Fibroblast of gingiva (primary cell): Measurements from ENCODE around the gene RAB2B.
A peak's percentile ranks its signal among the peaks of the same experiment; 100 is the strongest.

Source experiments
- DNase-seq: peaks from one replicate; pipeline ENCODE4 v3.0.0-alpha.2; 2011; ENCODE audit warnings: low read depth

Gene RAB2B

DNA sequence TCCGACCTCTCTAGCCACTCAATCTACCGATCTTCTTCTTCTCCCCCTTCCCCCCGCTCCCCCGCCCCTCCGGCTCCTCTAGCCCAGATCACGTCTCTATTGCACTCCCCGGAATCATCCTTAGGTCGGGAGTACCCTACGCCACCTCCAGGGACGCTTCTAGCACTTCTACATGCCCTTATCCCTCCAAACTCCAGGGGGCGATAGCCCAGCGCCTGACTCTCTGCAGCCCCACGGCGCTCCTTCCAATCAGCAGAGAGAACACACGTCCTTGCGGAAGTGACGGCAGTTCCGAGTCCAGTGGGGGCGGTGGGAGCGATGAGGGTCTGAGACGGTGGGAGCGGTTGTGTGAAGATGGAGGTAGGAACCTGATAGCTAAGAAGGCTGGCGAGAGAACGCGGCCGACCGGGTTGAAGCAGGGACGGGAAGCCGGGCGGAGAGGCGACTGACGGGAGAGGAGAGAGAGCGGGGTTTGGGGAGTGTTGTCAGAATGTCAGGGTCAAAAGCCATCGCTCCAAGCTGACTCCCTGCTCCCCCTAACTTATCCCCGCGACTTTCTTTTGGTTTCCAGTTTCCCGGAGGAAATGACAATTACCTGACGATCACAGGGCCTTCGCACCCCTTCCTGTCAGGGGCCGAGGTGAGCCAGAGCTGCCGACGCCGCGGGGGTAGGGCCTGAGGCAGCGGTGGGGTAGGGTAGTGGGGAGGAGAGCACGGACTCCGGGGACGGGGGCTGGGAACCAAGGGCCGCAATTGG lies at the start of gene RAB2B, which contains the start of gene TOX4:
RAB2B (minus strand) TSS at position 35 of the 757 bp plus-strand sequence. CDS start 87 bp downstream, outside the sequence.
TOX4 (plus strand) TSS at position 271 of the 757 bp plus-strand sequence; CDS start at position 355, 84 bp downstream.
- DNase-seq = peak; percentile 98

DNA sequence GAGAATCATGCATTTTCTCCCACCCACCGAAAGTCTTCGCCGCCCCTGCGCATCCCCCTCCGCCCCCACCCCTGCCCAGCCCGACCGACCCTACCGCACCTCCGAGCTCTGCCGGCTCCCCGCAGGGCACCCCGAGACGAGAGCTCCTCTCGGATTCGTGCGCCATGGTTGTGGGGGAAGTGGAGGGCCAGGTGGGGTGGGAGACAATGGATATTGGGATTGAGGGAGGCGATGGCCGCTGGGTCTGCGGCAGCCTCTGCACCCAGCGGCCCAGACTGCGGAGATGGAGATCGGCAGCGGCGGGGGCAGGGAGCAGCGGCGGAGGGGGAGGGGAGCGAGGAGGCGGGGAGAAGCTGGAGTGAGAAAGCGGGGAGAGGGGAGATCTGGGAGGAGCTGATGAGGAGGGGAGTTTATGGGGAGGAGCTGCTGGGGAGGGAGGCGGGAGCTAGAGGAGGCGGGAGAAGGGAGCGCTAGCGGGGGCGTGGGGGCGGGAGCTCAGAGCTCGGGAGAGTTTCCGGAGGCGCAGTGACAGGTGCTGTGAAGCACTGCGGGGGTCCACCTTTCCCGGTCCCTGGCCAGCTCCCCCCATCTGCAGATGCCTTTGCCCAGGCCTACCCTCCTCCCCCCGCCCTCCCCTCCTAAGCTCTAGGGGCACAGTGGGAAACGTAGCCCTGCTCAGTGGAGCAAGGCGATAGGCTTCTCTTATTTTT lies 49.4 kb upstream of the RAB2B start, which contains the start of gene SALL2:
SALL2 (minus strand) TSS at position 385 of the 710 bp plus-strand sequence; CDS start at position 166, 219 bp downstream.
- peak; percentile 24 for DNase-seq

DNA sequence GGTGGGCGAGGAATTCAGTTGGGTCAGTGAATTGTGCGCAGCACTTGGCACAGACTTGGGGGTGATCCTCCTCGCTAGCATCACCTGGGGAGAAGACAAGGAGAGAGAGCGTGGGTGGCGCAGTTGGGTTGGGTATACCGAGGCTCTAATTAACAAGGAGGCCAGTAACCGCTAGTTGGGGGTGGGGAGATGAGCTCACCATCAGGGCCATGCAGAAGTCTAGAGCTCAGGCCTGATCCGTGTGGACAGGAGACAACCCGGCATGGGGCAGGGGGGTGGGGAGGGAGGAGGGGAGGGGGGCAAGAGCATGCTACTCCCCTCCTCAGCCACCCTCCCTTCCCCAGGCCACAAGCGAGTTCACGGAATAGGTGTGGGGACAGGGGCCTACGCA lies 48.8 kb upstream of the RAB2B start:
- no peak for DNase-seq

DNA sequence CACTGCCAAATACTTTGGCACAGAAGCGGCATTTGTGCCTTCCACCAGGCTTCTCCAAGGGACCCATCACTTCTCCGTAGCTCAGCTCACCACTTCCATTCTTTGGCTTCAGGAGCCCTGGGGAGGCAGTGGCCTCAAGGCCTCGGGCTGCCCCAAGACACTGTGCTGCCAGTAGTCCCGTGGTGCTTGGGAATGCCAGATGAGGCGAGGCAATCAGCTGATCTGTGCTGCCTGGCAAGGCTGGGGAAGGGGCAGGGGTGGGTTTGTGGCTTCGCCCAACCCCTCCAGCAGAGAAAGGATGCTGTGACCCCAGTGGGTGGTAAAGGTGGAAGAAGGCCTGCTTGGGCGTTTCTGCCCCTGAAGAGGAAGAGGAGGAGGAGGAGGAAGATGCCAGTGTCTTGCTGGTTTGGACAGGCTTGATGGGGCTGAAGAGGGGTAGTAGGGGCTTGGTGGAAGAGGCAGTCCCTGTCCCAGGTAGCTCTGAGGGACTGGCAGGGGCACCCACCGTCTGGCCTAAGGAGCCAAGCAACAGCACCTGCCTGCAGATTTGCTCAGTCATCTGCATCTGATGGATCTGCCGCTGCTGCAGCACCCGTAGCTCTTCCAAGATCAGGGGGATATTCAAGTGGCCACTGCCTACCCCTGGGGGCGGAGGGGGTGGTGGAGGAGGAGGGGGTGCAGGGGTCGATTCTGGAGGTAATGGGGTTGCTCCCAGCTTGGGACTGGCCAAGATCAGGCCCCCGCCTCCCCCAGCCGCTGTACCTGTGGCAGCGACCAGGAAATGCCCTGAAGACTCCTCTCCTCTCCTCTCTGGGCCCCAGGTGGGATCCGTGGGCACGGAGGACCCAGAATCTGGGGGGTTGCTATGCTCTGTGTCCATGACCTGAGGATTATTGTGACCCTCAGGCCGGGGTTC lies 48.1 kb upstream of the RAB2B start:
- DNase-seq = no peak

DNA sequence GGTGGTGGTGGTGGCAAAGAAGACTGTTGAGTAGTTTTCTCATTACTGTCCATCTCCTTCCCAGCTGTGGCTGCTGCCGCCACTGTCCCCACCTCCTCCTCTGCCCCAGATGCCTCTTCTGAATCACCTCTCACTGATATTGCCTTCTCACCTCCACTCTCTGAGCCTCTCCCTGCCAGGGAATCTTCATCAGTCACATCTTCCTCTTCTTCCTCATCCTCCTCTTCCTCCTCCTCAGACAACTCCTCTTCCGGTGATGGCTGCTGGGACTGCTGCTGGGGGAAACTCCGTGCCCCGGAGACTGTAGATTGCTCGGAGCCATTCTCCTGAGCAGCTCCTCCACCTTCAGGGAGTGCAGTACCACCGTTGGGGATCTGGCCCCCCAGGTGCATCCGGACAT lies 46.4 kb upstream of the RAB2B start:
- no peak for DNase-seq

DNA sequence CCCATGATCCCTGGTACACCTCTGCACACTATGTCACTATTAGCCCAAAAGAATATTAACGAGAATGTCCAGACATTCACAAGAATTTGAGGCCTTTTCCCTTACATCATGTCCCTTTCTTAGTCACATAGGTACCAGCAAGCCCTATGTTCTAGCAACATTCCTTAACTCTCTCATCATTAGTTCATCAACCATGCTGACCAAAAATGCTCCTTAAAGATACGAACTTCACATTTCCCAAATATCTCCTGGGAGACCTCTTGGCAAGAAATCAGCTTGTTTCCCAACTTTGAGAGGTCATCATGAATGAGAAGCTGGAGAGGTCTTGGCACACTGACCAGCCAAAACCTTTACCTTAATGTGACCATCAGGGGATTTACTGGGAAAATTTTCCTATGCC lies 44.7 kb upstream of the RAB2B start:
- peak; percentile 30 for DNase-seq

DNA sequence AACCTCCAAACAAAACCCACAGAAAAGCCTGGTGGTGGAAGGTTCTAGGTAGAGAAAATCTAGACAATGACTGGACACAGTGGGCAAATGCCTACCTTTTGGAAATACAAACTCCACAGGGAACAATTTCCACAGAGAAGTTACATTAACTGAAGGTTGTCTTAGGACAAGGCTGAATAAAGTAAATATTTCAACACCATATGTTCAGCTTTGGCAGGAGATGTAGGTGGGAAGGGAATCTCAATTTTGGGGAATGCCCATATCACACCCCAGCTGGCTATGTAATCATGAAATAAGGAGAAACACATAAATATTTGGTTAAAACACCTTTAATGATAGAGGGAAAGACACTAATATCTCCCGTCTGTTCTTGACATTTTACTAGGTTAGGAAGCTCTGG lies 44.0 kb upstream of the RAB2B start:
- no peak for DNase-seq

DNA sequence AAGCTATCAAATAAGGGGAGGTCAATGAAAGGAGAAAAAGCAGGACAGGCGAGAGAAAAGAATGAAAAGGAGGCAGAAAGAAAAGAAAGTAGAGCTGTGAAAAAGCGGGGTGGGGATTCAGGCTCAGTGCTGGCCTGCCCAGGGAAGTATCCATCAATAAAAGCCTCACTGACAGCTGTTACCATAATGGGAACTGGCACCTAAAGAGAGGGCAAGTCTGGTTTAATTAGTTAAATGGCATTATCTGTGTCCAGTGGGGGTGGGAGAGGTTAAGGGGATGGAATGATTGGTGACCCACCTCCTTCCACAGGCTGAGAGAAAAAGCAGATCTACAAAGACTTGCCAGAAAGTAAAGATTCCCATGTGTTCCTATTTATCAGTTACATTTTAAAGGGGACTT lies 42.0 kb upstream of the RAB2B start:
- DNase-seq = no peak

DNA sequence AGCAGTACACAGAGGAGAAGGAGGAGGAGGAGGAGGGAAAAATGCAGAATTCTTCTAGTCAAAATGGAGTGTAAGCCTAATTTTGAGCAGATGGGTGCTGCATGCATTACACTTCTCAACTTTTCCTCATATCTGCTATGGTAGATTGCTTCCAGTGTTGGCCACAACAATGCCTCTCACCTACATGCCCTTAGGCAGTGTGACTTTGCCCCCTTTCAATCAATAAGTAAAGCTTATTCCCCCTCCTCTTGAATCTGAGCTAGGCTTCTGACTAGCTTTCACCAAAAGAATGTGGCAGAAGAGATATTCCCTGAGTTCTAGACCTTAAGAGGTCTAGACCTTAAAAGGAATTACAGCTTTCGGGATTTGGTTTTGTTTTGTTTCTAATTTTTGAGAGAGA lies 37.6 kb upstream of the RAB2B start:
- no peak for DNase-seq

DNA sequence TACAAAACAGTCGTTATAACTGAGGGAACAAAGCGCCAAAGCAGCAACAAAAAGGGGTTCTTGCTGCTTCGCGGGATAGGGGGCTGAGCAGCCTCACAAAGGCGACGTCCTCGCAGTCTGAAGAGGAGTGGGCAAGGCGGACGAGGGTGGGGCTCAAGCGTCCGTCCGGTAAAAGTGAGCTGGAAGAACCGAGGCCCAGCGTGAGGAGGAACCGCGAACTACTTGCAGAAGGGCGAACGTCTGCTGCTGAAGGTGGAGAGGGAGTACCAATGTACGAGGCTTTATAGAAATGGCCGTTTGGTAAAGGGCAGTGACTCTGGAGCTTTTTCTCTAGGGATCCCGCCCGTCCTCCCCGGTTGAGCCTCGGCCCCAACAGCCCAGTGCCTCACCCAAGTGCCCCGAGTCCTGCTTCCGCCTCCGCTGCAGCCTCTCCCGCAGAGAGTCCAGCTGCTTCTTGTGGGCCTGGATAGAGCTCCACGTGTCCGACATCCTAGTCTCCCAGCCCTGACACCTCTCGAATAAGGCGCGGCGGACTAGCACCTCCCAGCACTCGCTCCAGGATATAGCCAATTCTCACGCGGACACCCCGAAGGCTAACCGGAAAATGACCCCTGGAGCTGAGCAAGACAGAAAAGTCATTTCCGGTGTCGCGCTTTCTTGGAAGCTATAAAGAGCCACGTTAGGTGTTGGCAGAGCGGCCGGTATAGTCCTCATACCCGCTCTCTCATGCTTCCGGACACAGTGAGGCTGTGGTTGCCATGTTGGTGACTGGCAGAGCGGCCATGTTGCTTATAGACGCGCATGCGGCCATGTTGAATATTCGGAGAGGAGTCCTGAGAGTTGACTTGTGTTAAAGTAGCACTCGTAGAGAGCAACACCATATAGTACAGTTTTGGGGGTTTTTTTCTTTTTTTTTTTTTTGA lies 34.2 kb upstream of the RAB2B start, which contains the start of gene METTL3:
METTL3 (minus strand) TSS at position 606 of the 923 bp plus-strand sequence; CDS start at position 489, 117 bp downstream.
- DNase-seq = peak; percentile 99

DNA sequence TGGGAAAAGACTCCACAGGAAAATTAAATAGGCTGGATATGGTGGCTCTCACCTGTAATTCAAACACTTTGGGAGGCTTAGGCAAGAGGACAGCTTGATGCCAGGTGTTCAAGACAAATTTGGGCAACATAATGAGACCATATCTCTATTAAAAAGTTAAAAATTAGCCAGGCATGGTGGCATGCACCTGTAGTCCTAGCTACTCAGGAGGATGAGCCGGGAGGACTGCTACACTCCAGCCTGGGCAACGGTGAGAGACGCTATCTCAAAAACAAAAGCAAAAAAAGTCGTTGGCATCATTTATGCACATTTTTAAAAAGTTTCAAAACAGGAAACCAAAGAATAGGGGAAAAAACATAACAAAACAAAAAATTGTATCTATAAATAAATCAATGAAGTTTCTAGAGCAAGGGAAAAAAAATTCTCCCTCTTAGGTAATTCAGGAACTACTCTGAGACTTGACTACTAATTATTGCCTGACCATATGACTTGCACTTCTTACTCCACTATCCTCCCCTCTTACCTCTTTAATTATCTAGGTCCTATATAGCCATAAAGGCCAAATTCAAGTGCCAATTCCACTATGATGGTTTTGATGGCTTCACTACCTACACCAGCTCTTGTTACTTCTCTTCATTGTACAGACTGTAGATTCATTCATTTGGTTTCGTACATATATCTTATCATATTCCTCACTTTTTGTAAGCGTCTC lies 32.8 kb upstream of the RAB2B start:
- no peak for DNase-seq

DNA sequence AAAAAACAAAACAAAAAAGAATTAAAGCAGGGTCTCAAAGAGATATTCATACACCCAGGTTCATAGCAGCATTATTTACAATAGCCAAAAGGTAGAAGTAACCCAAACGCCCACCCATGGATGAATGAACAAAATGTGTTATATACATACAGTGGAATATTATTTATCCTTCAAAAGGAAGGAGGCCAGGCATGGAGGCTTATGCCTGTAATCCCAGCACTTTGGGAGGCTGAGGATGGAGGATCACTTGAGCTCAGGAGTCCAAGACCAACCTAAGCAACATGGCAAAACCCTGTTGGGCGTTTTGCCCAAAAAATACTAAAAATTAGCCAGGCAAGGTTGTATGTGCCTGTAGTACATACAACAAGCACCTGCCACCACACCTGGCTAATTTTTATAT lies 29.8 kb upstream of the RAB2B start:
- DNase-seq = no peak

DNA sequence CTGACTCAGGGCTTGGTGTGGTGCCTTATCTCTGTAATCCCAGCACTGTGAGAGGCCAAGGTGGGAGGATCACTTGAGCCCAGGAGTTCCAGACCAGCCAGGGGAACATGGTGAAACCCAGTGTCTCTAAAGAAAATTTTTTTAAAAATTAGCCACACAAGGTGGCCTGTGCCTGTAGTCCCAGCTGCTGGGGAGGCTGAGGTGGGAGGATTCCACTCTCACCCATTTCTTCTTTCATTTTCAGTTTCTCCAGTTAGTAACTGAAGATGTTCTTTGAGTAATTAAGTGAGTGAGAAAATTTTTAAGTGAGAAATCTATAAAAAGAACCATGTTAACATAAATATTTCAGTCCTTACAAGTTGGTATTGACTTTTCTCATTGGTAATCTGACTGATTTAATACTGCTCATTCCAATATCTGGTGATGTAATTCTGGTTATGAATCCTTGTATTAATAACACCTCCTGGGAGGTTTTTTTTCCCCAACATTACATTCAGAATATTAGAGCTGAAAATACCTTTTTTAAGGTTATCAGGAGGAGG lies 28.3 kb upstream of the RAB2B start:
- no peak for DNase-seq

DNA sequence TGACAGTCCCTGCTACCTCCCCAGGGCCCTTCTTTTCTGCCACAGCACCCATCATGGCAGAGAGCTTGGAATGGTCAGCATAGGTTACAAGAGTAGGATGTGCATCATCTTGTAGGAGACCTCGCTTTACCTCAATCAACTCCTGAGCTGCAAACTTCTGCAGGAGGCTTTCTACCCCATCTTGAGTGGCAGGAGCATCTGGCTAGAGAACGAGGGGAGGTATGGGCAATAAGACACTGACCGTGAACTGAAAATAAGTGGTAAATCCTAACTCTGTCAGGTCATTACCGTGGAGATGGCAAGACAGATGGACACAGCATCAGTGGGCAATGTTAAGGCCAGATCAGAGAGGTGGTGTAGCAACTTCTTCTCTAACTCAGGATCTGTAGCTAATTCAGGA lies 26.6 kb upstream of the RAB2B start:
- DNase-seq = no peak

DNA sequence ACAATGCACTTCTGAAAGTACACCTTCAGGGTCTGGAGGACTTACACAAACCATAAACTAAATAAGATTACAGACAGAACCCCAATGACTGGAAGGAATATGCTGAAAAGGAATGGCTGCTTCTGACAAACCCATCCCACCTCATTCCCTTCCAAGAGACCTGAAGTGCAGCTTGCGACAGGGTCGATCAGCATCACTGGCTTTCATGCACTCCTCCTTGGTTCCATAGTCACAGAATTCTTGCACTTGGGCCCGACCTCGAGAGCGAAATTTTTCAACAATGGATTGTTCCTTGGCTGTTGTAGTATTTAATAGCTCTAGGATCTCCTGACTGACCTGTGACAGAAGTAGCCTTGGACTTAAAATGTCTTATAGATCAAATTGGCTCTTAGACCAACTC lies 24.8 kb upstream of the RAB2B start:
- no peak for DNase-seq

DNA sequence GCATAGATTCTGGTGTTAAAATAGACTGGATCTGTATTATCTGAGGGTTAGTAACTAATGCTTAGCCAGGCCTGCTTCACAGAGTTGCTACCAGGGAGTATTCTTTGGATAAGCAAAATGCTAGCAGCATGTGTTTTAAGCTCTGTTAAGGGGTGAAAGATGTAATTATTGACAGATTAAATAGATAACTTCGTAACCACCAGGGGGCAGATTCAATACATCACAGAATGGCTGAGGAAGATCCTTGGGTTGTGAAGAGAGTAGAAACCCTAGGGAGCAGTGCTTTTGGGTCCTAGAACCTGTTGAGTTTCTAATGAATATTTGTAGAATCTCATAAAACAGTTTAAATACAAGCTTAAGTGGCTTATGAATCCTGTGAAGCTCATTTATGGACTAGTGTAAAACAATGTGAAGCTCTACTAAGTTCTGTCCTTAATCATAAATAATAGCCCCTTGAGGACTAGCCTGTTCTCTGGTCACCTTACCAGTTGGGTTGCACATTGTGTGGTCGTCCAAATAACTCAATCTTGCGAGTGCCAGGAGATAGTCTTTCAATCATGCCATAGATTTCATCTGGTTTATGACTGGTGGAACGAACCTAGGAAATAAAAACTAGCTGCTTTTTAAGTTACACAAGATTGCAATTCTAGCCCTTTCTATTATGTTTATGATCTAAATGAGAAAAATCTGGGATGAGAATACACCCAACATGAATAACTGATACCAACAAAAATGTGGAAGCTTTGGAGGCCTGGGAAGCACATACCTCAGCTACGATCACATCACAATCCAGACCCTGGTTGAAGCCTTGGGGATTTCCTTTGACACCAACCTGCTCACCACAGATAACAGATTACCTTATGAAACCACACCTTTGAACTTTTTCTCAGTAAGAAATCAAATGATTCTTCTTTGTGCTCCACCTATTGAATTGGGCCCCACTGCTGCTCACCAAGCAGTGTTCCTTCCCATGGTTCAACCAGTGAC lies 22.1 kb upstream of the RAB2B start:
- DNase-seq = peak; percentile 29

DNA sequence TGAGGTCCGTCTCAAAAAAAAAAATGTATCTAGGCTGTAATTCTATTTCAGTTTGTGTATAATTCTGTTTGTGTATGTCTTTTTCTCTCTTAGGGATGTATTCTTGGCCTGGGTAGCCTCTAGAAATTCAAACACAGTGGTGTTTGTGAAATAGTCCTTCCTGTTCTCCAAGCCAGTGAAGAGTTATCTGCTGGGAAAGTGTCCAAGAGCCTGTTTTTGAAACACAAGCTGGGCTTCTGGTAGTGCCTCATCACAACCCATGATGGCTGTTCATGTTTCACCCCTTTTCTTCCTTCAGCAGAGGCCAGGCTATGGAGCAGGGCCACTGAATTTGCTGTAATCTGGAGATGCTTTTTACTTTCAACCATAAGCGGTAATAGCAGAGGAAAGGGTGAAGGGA lies 19.7 kb upstream of the RAB2B start:
- peak; percentile 75 for DNase-seq

DNA sequence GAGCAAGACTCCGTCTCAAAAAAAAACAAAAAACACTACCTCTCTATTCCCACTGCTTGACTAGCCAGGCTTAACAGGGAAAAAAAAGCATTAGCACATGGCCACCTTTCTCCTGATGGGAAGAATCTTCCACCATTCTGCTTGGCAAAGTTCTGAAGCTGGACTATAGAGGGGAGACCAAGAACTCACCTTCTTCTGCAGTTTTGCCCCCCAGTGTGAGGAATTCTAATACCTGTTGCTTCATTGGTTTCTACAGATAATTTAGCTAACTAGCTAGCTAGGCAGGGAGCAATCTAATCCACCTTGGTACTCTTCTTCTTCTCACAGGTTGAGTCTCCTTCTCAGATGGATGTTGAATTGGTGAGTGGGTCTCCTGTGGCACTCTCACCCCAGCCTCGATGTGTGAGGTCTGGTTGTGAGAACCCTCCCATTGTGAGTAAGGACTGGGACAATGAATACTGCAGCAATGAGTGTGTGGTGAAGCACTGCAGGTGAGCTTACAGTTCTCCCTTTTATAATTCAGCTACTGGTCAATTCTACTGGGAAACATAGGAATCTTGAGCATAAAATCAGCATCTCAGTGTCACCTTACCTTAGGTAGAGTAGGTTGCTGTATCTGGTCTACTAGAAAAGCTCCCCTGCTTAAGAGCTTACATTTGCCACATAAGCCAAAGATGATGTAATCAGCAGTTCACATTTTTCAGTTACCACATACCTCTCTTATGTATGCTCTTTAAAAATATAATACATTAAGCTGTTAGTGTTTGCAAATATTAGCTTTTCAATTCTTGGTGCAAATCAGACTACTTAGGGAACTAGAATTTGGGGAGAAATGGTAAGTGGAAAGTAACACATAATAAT lies 18.4 kb upstream of the RAB2B start:
- DNase-seq = peak; percentile 5
